DND-41 (cell line): ENCODE results near the gene MED13.
"Not testable (repeated sequence)": the region's sequence is repeated elsewhere in the genome, so short reads cannot be mapped to it uniquely, and the experiment has no call there.

Source experiments
- ATAC-seq: fragments of 200-7000 bp; cut with Tn5 transposase; 3 replicates; pipeline ENCODE4 v1.9.1; 2021; ENCODE audit warnings: low read depth; ENCODE audit not compliant: insufficient read depth
- DNase-seq: peaks from one replicate; pipeline ENCODE4 v3.0.0-alpha.2; 2020
- H2AFZ ChIP-seq: 2 replicates; pipeline ENCODE4 v1.6.0; 2012; ENCODE audit warnings: low read depth, low read length
- H3K27ac ChIP-seq: 2 replicates; pipeline ENCODE4 v1.5.1; 2012; ENCODE audit warnings: low read length, inconsistent platforms
- H3K27me3 ChIP-seq: fragments of 200-600 bp; sonication (generic); 2 replicates; pipeline ENCODE4 v1.6.0; 2012; ENCODE audit warnings: low read length, mild to moderate bottlenecking, inconsistent platforms; ENCODE audit not compliant: insufficient read depth, poor library complexity
- H3K36me3 ChIP-seq: 2 replicates; pipeline ENCODE4 v1.5.1; 2012; ENCODE audit warnings: low read length, inconsistent platforms; ENCODE audit not compliant: insufficient read depth
- H3K4me1 ChIP-seq: 2 replicates; pipeline ENCODE4 v1.5.1; 2012; ENCODE audit warnings: mild to moderate bottlenecking, low read length; ENCODE audit not compliant: insufficient read depth
- H3K4me2 ChIP-seq: 2 replicates; pipeline ENCODE4 v1.6.0; 2012; ENCODE audit warnings: mild to moderate bottlenecking, moderate library complexity, low read length, inconsistent platforms; ENCODE audit not compliant: insufficient read depth
- H3K4me3 ChIP-seq, 2 experiments: fragments of 200-600 bp in 1 of 2; shearing (Covaris generic) in 1 of 2; 2 replicates each; pipeline ENCODE4 v1.5.1; 2012 to 2016; ENCODE audit warnings: inconsistent platforms in 2 of 2, low read length in 2 of 2, mild to moderate bottlenecking in 2 of 2, low read depth in 1 of 2, moderate library complexity in 1 of 2
- H3K79me2 ChIP-seq: 2 replicates; pipeline ENCODE4 v1.6.0; 2012; ENCODE audit warnings: low read length, inconsistent platforms; ENCODE audit not compliant: insufficient read depth
- H3K9ac ChIP-seq: 2 replicates; pipeline ENCODE4 v1.6.0; 2012; ENCODE audit warnings: low read depth, mild to moderate bottlenecking, inconsistent platforms, low read length, moderate library complexity
- H3K9me3 ChIP-seq: 2 replicates; pipeline ENCODE4 v1.5.1; 2012; ENCODE audit warnings: low read length, moderate library complexity, mild to moderate bottlenecking, inconsistent platforms; ENCODE audit not compliant: insufficient read depth, severe bottlenecking
- H4K20me1 ChIP-seq: 2 replicates; pipeline ENCODE4 v1.6.0; 2012; ENCODE audit warnings: low read length; ENCODE audit not compliant: insufficient read depth
- CTCF ChIP-seq: IDR thresholded peaks from 2 replicates; pipeline ENCODE4 v1.5.1; 2012; ENCODE audit warnings: borderline replicate concordance, low read length, moderate library complexity, mild to moderate bottlenecking; ENCODE audit not compliant: poor library complexity, severe bottlenecking; ENCODE audit errors: extremely low read depth
- EZH2 ChIP-seq: IDR thresholded peaks from 3 replicates; pipeline ENCODE4 v1.6.1; 2012; ENCODE audit warnings: borderline replicate concordance, low read depth, mild to moderate bottlenecking, moderate library complexity, low read length, inconsistent platforms; ENCODE audit not compliant: severe bottlenecking

Gene MED13

GRCh38 chr17:61926826-61927207 lies 138.3 kb downstream of the MED13 start:
- Histone ChIP-seq H3K4me1 (peaks cover 20% of the 10 kb centered on the region), H2AFZ (peak overlapping the region; percentile 98), H3K27me3 (no peaks in the 10 kb centered on the region), H3K9me3 (no peaks in the 10 kb centered on the region), H3K4me2 (peak overlapping the region; percentile 70), H3K79me2 (peaks cover 19% of the 10 kb centered on the region), H4K20me1 (no peaks in the 10 kb centered on the region), H3K4me3 (peak overlapping the region; percentile 81 to 93), H3K27ac (peak overlapping the region; percentile 92), H3K36me3 (peaks cover 19% of the 10 kb centered on the region; the same call in 1 of the 2 replicates), H3K9ac (peak overlapping the region; percentile 92)
- no peak for DNase-seq
- ATAC-seq = no peak
- no peak for TF ChIP-seq CTCF
- TF ChIP-seq EZH2 = no peak

GRCh38 chr17:61915162-61915561 lies 149.9 kb downstream of the MED13 start:
- H3K36me3 ChIP-seq = peaks cover 39% of the 10 kb centered on the region
- DNase-seq, H3K4me1 ChIP-seq, H3K27me3 ChIP-seq, H3K4me3 ChIP-seq, H4K20me1 ChIP-seq, H3K4me2 ChIP-seq, H2AFZ ChIP-seq, ATAC-seq, H3K9ac ChIP-seq, H3K27ac ChIP-seq, H3K9me3 ChIP-seq, H3K79me2 ChIP-seq: not testable (repeated sequence)

GRCh38 chr17:61908292-61909037 lies 156.6 kb downstream of the MED13 start:
- peaks cover 68% of the 10 kb centered on the region for H3K36me3 ChIP-seq

GRCh38 chr17:61907361-61907760 lies 157.7 kb downstream of the MED13 start:
- Histone ChIP-seq H3K36me3 (peaks cover 77% of the 10 kb centered on the region), H3K27me3 (no peaks in the 10 kb centered on the region), H2AFZ (no peak overlapping the region), H3K9ac (no peak overlapping the region), H3K27ac (no peak overlapping the region), H3K79me2 (no peaks in the 10 kb centered on the region), H3K4me3 (no peak overlapping the region), H4K20me1 (no peaks in the 10 kb centered on the region), H3K4me1 (no peaks in the 10 kb centered on the region), H3K4me2 (no peak overlapping the region), H3K9me3 (no peaks in the 10 kb centered on the region)
- ATAC-seq = no peak
- no peak for DNase-seq
- TF ChIP-seq CTCF (no peak), EZH2 (no peak)

More at GRCh38 chr17:61908292-61909037, 156.6 kb downstream of the MED13 start:
- no peak overlapping the region for H3K27ac ChIP-seq
- no peak overlapping the region for H3K4me2 ChIP-seq
- H3K27me3 ChIP-seq = no peaks in the 10 kb centered on the region
- no peaks in the 10 kb centered on the region for H3K79me2 ChIP-seq
- ATAC-seq = no peak
- H3K9me3 ChIP-seq = no peaks in the 10 kb centered on the region
- no peak overlapping the region for H2AFZ ChIP-seq
- H4K20me1 ChIP-seq = no peaks in the 10 kb centered on the region
- no peaks in the 10 kb centered on the region for H3K4me1 ChIP-seq
- no peak for DNase-seq
- H3K4me3 ChIP-seq = no peak overlapping the region
- TF ChIP-seq CTCF = no peak
- no peak for TF ChIP-seq EZH2
- no peak overlapping the region for H3K9ac ChIP-seq
